DOHH2 (cell line): Measurements from ENCODE around the gene BLOC1S1.

Experiments
- EZH2phosphoT487 ChIP-seq: fragments of 200-600 bp; sonication (generic); IDR thresholded peaks from 2 replicates; pipeline ENCODE4 v1.6.1; 2017; ENCODE audit warnings: borderline replicate concordance, mild to moderate bottlenecking, antibody characterized with exemption, low read length, moderate library complexity, mixed read lengths
- TF ChIP-seq, protein P1 (sequence below): fragments of 200-600 bp; sonication (generic); IDR thresholded peaks from one replicate; pipeline ENCODE4 v1.5.1; 2014; ENCODE audit warnings: antibody characterized with exemption, mild to moderate bottlenecking, low read depth, low read length; ENCODE audit not compliant: poor library complexity, severe bottlenecking

DNA sequence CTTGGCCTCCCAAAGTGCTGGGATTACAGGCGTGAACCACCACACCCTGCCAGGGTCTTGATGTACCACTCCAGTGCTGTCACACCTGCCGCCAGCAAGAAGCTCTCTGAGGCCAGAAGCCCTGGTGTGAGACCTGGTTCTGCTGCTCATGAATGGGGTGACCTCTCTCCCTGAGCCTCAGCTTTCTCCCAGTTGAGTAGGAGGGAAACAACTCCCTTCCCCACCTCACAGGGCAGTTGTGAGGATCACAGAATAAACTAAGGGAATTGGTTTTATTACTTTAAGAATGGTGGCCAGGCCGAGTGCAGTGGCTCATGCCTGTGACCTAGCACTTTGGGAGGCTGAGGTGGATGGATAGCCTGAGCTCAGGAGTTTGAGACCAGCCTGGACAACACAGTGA, 18.7 kb downstream of the BLOC1S1 start:
- TF ChIP-seq, protein P1, sequence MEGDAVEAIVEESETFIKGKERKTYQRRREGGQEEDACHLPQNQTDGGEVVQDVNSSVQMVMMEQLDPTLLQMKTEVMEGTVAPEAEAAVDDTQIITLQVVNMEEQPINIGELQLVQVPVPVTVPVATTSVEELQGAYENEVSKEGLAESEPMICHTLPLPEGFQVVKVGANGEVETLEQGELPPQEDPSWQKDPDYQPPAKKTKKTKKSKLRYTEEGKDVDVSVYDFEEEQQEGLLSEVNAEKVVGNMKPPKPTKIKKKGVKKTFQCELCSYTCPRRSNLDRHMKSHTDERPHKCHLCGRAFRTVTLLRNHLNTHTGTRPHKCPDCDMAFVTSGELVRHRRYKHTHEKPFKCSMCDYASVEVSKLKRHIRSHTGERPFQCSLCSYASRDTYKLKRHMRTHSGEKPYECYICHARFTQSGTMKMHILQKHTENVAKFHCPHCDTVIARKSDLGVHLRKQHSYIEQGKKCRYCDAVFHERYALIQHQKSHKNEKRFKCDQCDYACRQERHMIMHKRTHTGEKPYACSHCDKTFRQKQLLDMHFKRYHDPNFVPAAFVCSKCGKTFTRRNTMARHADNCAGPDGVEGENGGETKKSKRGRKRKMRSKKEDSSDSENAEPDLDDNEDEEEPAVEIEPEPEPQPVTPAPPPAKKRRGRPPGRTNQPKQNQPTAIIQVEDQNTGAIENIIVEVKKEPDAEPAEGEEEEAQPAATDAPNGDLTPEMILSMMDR, result no peak
- no peak for TF ChIP-seq EZH2phosphoT487
